ENCODE measurements around the gene SLC2A11.

GRCh38 chr22:23896523-23897186, 39.0 kb downstream of the SLC2A11 start:
- no peak for TF ChIP-seq POLR2A (IDR thresholded peaks at IDR 0.05; ENCODE audit: extremely low read depth, insufficient read length)
- no peak for TF ChIP-seq MYC (IDR thresholded peaks at IDR 0.05; ENCODE audit: low read depth, low read length)

Measured in NB4 (cell line).